Epithelial cell of alveolus of lung (primary cell): ENCODE measurements around the gene CDK11A. TPM values are rescaled to one million over a fixed set of nuclear protein-coding genes. Genes with fewer than 3 reads are reported as not detected.

Source experiments
- total RNA-seq: library from RNA; depleted of rRNA; stranded (reverse); fragments of >200 nt; gene quantifications from 2 replicates; pipeline ENCODE4 v1.2.1, GENCODE V29; 2015

The CDK11A gene
- 5.2 and 17.6 TPM in 2 replicates for total RNA-seq

DNA sequence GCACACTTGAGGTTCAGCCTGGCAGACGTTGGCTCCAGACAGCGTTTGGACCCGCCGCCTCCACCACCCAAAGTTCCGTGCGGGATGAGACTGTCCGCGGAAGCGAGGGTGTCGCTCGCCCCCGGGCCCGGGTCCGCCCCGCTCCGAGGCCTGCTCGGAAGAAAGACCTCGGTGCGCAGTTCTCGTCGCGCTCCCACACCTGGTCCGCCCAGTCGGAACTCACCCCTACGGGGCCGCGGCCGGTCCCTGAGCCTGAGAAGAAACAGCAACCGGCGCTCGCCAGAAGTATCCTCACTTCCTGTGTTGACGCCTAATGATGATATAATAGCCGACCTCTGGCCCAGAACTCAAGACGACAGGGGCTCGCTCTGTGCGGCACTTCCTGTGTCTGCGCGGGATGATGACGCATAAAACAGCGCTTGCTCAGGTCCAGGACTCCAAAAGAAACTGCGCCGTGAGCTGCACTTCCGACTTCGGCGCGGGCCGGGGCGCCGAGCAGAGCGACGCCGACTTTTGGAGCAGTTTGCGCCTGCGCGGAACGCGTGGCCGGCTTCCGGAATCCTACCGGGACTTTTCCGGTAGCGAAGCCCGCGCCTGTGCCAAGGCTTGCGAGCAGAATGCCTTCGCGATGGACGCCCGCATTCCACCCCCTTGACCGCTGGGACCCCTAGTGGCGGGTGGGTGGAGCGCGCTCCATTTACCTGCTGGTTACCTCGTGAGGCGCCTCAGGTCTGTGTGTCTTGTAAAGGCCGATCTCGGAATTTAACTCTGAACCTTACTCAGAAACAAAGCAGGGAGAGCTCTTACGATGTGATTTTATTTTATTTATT, at the start of gene CDK11A:
Gene CDK11A (minus strand): TSS at position 323 of the 830 bp plus-strand sequence. CDS start 1,539 bp downstream, outside the sequence.

DNA sequence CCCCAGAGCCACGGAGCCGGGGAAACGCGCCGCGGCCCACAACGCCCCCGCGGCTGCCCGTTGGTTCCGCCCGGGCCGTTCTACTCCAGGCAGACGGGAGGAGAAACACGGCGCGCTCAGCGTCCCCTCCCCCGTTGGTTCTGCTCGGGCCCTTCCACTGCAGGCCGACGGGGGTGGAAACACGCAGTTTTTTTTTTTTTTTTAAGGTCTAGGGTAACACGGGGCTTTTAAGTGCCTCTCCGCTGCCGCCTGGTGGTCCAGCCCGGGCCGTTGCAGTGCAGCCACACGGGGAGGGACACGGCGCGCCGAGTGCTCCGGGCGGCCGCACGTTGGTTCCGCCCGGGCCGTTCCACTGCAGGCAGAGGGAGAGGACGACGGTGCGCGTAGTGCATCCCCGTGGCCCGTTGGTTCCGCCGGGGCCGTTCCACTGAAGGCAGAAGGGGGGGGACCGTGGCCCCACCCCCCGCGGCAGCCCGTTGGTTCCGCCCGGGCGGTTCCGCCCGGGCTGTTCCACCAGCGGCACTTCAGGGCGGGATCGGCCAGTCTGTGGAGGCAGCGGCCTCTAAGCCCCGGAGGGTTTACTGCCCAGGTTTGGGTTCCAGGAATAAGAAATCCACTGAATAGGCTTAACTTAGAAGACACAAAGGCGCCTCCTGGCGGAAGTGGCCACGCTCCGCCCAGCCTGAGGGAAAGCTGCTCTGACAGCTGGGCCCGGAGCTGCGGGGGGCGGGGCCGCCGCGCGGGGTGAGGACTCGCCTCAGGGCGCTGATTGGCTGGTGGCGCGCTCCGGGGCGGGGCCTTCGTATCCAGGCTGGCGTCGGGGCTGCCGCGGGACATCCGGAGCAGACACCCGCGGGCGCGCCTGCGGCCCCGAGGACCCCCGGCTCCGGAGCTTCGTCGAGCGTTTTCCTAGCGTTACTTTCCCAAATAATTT, 31.2 kb downstream of the CDK11A start, which contains the start of gene SLC35E2B:
Gene SLC35E2B (minus strand): TSS at position 82 of the 934 bp plus-strand sequence. CDS start 16,096 bp downstream, outside the sequence.

DNA sequence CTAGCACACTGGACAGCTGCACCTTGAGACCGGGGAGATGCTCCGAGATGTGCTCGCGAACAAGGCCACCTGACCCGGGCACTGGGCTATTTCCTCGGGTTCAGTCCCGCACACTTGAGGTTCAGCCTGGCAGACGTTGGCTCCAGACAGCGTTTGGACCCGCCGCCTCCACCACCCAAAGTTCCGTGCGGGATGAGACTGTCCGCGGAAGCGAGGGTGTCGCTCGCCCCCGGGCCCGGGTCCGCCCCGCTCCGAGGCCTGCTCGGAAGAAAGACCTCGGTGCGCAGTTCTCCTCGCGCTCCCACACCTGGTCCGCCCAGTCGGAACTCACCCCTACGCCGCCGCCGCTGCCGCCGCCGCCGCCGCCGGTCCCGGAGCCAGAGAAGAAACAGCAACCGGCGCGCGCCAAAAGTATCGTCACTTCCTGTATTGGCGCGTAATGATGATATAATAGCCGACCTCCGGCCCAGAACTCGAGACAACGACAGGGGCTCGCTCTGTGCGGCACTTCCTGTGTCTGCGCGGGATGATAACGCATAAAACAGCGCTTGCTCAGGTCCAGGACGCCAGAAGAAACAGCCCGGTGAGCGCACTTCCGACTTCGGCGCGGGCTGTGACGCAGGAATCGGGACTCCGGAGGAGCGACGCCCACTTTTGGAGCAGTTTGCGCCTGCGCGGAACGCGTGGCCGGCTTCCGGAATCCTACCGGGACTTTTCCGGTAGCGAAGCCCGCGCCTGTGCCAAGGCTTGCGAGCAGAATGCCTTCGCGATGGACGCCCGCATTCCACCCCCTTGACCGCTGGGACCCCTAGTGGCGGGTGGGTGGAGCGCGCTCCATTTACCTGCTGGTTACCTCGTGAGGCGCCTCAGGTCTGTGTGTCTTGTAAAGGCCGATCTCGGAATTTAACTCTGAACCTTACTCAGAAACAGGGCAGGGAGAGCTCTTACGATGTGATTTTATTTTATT, 65.3 kb downstream of the CDK11A start, which contains the start of gene CDK11B:
Gene CDK11B (minus strand): TSS at position 422 of the 967 bp plus-strand sequence. CDS start 1,519 bp downstream, outside the sequence.

Other genes starting within 250 kb of the CDK11A start
- gene ATAD3A, start 212.2 kb downstream of the CDK11A start, total RNA-seq: 15.3 and 45.6 TPM in 2 replicates
- gene TMEM240, start 183.7 kb downstream of the CDK11A start, total RNA-seq: 4.4 and 10.3 TPM in 2 replicates
- 107 and 127 TPM in 2 replicates for gene SSU72, start 149.5 kb downstream of the CDK11A start, total RNA-seq
- gene FNDC10, start 124.2 kb downstream of the CDK11A start, total RNA-seq: 5.6 and 6.3 TPM in 2 replicates
- gene MIB2, start 108.9 kb downstream of the CDK11A start, total RNA-seq: 21.3 and 43.8 TPM in 2 replicates
- 9.3 and 90.0 TPM in 2 replicates for gene MMP23B, start 92.2 kb downstream of the CDK11A start, total RNA-seq
- gene CDK11B, start 65.4 kb downstream of the CDK11A start, total RNA-seq: 9.6 and 14.5 TPM in 2 replicates
- gene SLC35E2B, start 31.6 kb downstream of the CDK11A start, total RNA-seq: 34.1 and 59.7 TPM in 2 replicates
- 38.8 and 45.2 TPM in 2 replicates for gene NADK, start 54.1 kb upstream of the CDK11A start, total RNA-seq
- gene GNB1, start 166.7 kb upstream of the CDK11A start, total RNA-seq: 140 and 180 TPM in 2 replicates
- not detected in 2 replicates for gene CALML6, start 190.9 kb upstream of the CDK11A start, total RNA-seq
- 0.65 and 4.5 TPM in 2 replicates for gene TMEM52, start 194.9 kb upstream of the CDK11A start, total RNA-seq